CD14-positive monocyte (primary cell): ENCODE results near the gene SPPL3. TPM values are rescaled to one million over a fixed set of nuclear protein-coding genes. Genes with fewer than 3 reads are reported as not detected.

Experiments
- DNase-seq, 3 donors: peaks; one replicate each; pipeline ENCODE4 v3.0.0-alpha.2; 2011 to 2022
- H2AFZ ChIP-seq: 2 replicates; pipeline ENCODE4 v1.6.0; 2012; ENCODE audit warnings: mild to moderate bottlenecking, low read depth, low read length, inconsistent platforms; ENCODE audit not compliant: insufficient read depth, poor library complexity, severe bottlenecking
- H3K27ac ChIP-seq, 2 donors: 1 replicate in 1 of 2; 2 replicates in 1 of 2; pipeline ENCODE4 v1.5.1; 2012 to 2013; ENCODE audit warnings: low read length in 2 of 2, control low read depth in 1 of 2, inconsistent platforms in 1 of 2, low read depth in 1 of 2, mild to moderate bottlenecking in 1 of 2
- H3K27me3 ChIP-seq, 2 donors: one replicate each; pipeline versions ENCODE4 v1.6.0 to v1.6.1; 2011 to 2013; ENCODE audit warnings: low read length in 2 of 2; ENCODE audit not compliant: control insufficient read depth in 2 of 2, insufficient read depth in 2 of 2
- H3K36me3 ChIP-seq, 2 donors: replicated peaks in 1 of 2; 1 replicate in 1 of 2; 2 replicates in 1 of 2; pipeline versions ENCODE4 v1.5.1 to v1.6.1; 2012 to 2013; ENCODE audit warnings: low read length in 2 of 2, control low read depth in 1 of 2, inconsistent platforms in 1 of 2, mild to moderate bottlenecking in 1 of 2; ENCODE audit not compliant: insufficient read depth in 2 of 2, control insufficient read depth in 1 of 2
- H3K4me1 ChIP-seq, 2 donors: 1 replicate in 1 of 2; 2 replicates in 1 of 2; pipeline versions ENCODE4 v1.5.1 to v1.6.1; 2012 to 2013; ENCODE audit warnings: low read length in 2 of 2, control low read depth in 1 of 2, inconsistent platforms in 1 of 2, mild to moderate bottlenecking in 1 of 2, moderate library complexity in 1 of 2; ENCODE audit not compliant: insufficient read depth in 2 of 2, control insufficient read depth in 1 of 2
- H3K4me2 ChIP-seq: replicated peaks from 2 replicates; pipeline ENCODE3; 2012; ENCODE audit warnings: low read length, moderate library complexity, mild to moderate bottlenecking; ENCODE audit not compliant: poor library complexity, severe bottlenecking; ENCODE audit errors: extremely low read depth
- H3K4me3 ChIP-seq, 3 experiments: fragments of 200-600 bp in 1 of 3; sonication (generic) in 1 of 3; replicated peaks in 1 of 3; 1 replicate in 2 of 3; 2 replicates in 1 of 3; pipeline ENCODE4 v1.5.1; 2011 to 2013; ENCODE audit warnings: low read length in 3 of 3, mild to moderate bottlenecking in 3 of 3, control low read depth in 2 of 3, low read depth in 2 of 3, inconsistent platforms in 1 of 3, moderate library complexity in 1 of 3
- H3K79me2 ChIP-seq: 2 replicates; pipeline ENCODE4 v1.6.0; 2012; ENCODE audit warnings: mild to moderate bottlenecking, control low read depth, inconsistent platforms, low read length, moderate library complexity; ENCODE audit not compliant: insufficient read depth
- H3K9ac ChIP-seq: 2 replicates; pipeline ENCODE4 v1.6.0; 2017; ENCODE audit warnings: low read length, mild to moderate bottlenecking; ENCODE audit not compliant: insufficient read depth, poor library complexity, severe bottlenecking
- H3K9me3 ChIP-seq, 2 donors: replicated peaks in 1 of 2; 1 replicate in 1 of 2; 2 replicates in 1 of 2; pipeline versions ENCODE4 v1.5.1 to v1.6.1; 2012 to 2013; ENCODE audit warnings: low read length in 2 of 2, control low read depth in 1 of 2; ENCODE audit not compliant: control insufficient read depth in 1 of 2, insufficient read depth in 1 of 2
- H4K20me1 ChIP-seq: 2 replicates; pipeline ENCODE4 v1.6.0; 2012; ENCODE audit warnings: mild to moderate bottlenecking, low read length, control low read depth, moderate library complexity; ENCODE audit not compliant: insufficient read depth
- H3K27ac Mint-ChIP-seq, 7 donors: one replicate each; pipeline ENCODE4 v1.8.0; 2020; ENCODE audit warnings: mild to moderate bottlenecking in 7 of 7, mixed read lengths in 7 of 7, moderate library complexity in 6 of 7, inconsistent platforms in 2 of 7
- H3K27me3 Mint-ChIP-seq, 3 donors: one replicate each; pipeline ENCODE4 v1.8.0; 2021 to 2022; ENCODE audit warnings: low read depth in 3 of 3, mild to moderate bottlenecking in 3 of 3, mixed read lengths in 3 of 3, moderate library complexity in 3 of 3, inconsistent platforms in 1 of 3
- H3K36me3 Mint-ChIP-seq, 2 donors: one replicate each; pipeline ENCODE4 v1.8.0; 2020; ENCODE audit warnings: mixed read lengths in 2 of 2, inconsistent platforms in 1 of 2, mild to moderate bottlenecking in 1 of 2
- H3K4me1 Mint-ChIP-seq: one replicate; pipeline ENCODE4 v1.8.0; 2020; ENCODE audit warnings: mild to moderate bottlenecking, mixed read lengths
- H3K4me3 Mint-ChIP-seq, 2 donors: one replicate each; pipeline ENCODE4 v1.8.0; 2020; ENCODE audit warnings: mild to moderate bottlenecking in 2 of 2, mixed read lengths in 2 of 2, moderate library complexity in 1 of 2
- H3K9me3 Mint-ChIP-seq, 7 donors: one replicate each; pipeline ENCODE4 v1.8.0; 2020 to 2022; ENCODE audit warnings: mixed read lengths in 7 of 7, mild to moderate bottlenecking in 6 of 7, moderate library complexity in 6 of 7, inconsistent platforms in 2 of 7
- CTCF ChIP-seq: fragments of 200-600 bp; IDR thresholded peaks from one replicate; pipeline ENCODE4 v1.8.0; 2022; ENCODE audit warnings: antibody characterized with exemption, mild to moderate bottlenecking
- WGBS: methylation state at CpG from one replicate; pipeline ENCODE4 v1.1.5; 2013; ENCODE audit warnings: missing lambda C conversion rate; ENCODE audit not compliant: insufficient coverage; 5-methylcytosine and 5-hydroxymethylcytosine counted together
- intact Hi-C, 2 donors: fragments of 100-400 bp; cut with micrococcal nuclease; formaldehyde crosslinking; loops; one replicate each; pipeline versions ENCODE4 v1.15.0 to v1.15.1; 2023
- polyA plus RNA-seq, 3 donors: library from polyadenylated mRNA; depleted of rRNA in 1 of 3; unstranded in 2 of 3; stranded (reverse) in 1 of 3; fragments of 300-500 nt in 2 of 3; fragments of >200 nt in 1 of 3; fragmentation: Illumina TruSeq in 2 of 3; gene quantifications; 1 replicate in 2 of 3; 2 replicates in 1 of 3; pipeline ENCODE4 v1.2.3, GENCODE V29; 2012 to 2021

SPPL3 gene
- polyA plus RNA-seq, 3 donors = 14.5 to 18.6 (median 18.5) TPM

DNA sequence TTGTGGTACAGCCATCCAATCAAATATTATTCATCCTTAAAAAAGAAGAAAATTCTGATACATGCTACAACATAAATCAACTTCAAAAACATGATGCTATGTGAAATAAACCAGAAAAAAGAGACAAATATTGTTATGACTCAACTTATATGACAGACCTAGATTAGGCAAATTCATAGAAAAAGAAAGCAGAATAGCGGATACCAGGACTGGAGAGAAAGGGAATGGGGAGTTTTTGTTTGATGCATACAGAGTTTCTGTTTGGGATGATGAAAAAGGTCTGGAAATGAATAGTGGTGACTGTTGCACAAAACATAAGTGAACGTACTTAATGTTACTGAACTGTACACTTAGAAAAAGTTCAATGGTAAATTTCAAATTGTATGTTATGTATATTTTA, 82.3 kb downstream of the SPPL3 start:
- Histone ChIP-seq H3K9me3 (no peaks in the 10 kb centered on the region), H3K27ac (no peak overlapping the region), H4K20me1 (peaks cover 100% of the 10 kb centered on the region), H3K4me2 (no peak overlapping the region), H3K4me1 (peaks cover 0 to 3% of the 10 kb centered on the region in 2 donors), H3K9ac (no peak overlapping the region), H3K79me2 (peaks cover 94% of the 10 kb centered on the region), H2AFZ (no peak overlapping the region), H3K36me3 (no peaks in the 10 kb centered on the region), H3K4me3 (no peak overlapping the region), H3K27me3 (no peaks in the 10 kb centered on the region)
- H3K27me3 Mint-ChIP-seq = peaks cover 0 to 2% (median 0%) of the 10 kb centered on the region in 3 donors
- peaks cover 0 to 4% of the 10 kb centered on the region in 2 donors for H3K36me3 Mint-ChIP-seq
- no peak overlapping the region for H3K4me3 Mint-ChIP-seq
- intact Hi-C loops = no loop called here
- peaks cover 26% of the 10 kb centered on the region for H3K4me1 Mint-ChIP-seq
- no peaks in the 10 kb centered on the region for H3K9me3 Mint-ChIP-seq
- no CpG with 5 or more reads among the region's 2 CpGs for WGBS
- TF ChIP-seq CTCF = no peak
- DNase-seq = no peak
- no peak overlapping the region for H3K27ac Mint-ChIP-seq

- peaks cover 26% of the 10 kb centered on the region for H3K4me1 Mint-ChIP-seq
These were observed 83.2 kb downstream of the SPPL3 start for GRCh38 chr12:120820884-120821510.

More at GRCh38 chr12:120820884-120821510, 83.2 kb downstream of the SPPL3 start:
- 83% methylated on average over 3 of the region's 7 CpGs for WGBS
- intact Hi-C loops = no loop called here
- no peak for TF ChIP-seq CTCF
- Mint-ChIP-seq H3K4me3 (no peak overlapping the region), H3K27ac (no peak overlapping the region), H3K36me3 (peaks cover 0 to 4% of the 10 kb centered on the region in 2 donors), H3K27me3 (peaks cover 0 to 2% (median 0%) of the 10 kb centered on the region in 3 donors), H3K9me3 (no peaks in the 10 kb centered on the region)
- no peaks in the 10 kb centered on the region for H3K9me3 ChIP-seq
- H3K27me3 ChIP-seq = no peaks in the 10 kb centered on the region
- no peak overlapping the region for H2AFZ ChIP-seq
- H3K9ac ChIP-seq = no peak overlapping the region
- no peak overlapping the region for H3K4me3 ChIP-seq
- no peaks in the 10 kb centered on the region for H3K36me3 ChIP-seq
- peaks cover 0 to 3% of the 10 kb centered on the region in 2 donors for H3K4me1 ChIP-seq
- no peak overlapping the region for H3K27ac ChIP-seq
- H4K20me1 ChIP-seq = peaks cover 100% of the 10 kb centered on the region
- no peak overlapping the region for H3K4me2 ChIP-seq
- no peak for DNase-seq
- peaks cover 94% of the 10 kb centered on the region for H3K79me2 ChIP-seq
